H1 (cell line): ENCODE data around the gene MC4R. TPM values are rescaled to one million over a fixed set of nuclear protein-coding genes. Genes with fewer than 3 reads are reported as not detected.

Experiments used
- CTCF ChIA-PET: fragments of 300-600 bp; sonication (Branson Sonifier 250); formaldehyde crosslinking; loops from one replicate; lab custom pipeline; 2021; ENCODE audit not compliant: partially characterized antibody; lab: Charles Lee
- POLR2A ChIA-PET: fragments of 300-600 bp; sonication (Branson Sonifier 250); formaldehyde crosslinking; loops from one replicate; lab custom pipeline; 2021; ENCODE audit warnings: inconsistent platforms; ENCODE audit not compliant: partially characterized antibody; lab: Charles Lee
- DNase-seq, 2 experiments: peaks; one replicate each; pipeline versions ENCODE4 v3.0.0 to v3.0.0-alpha.2; 2010 to 2022; ENCODE audit warnings: low spot score in 2 of 2, low read depth in 1 of 2, mixed read lengths in 1 of 2
- FAIRE-seq: peaks from 2 replicates; lab custom pipeline; 2011; peaks lifted over from hg19 to GRCh38; lab: Jason Lieb, UNC
- H2AFZ ChIP-seq: 2 replicates; pipeline ENCODE4 v1.8.1; 2012; ENCODE audit warnings: low read length, inconsistent platforms
- H2AK5ac ChIP-seq: 2 replicates; pipeline ENCODE4 v1.6.1; 2013; ENCODE audit warnings: low read depth, low read length
- H2BK120ac ChIP-seq: replicated peaks from 2 replicates; pipeline ENCODE3; 2013; ENCODE audit warnings: low read depth, low read length, inconsistent platforms
- H2BK12ac ChIP-seq: 2 replicates; pipeline ENCODE4 v1.6.1; 2013; ENCODE audit warnings: low read depth, low read length
- H2BK15ac ChIP-seq: 2 replicates; pipeline ENCODE4 v1.6.1; 2013; ENCODE audit warnings: low read length
- H2BK20ac ChIP-seq: 2 replicates; pipeline ENCODE4 v1.6.1; 2013; ENCODE audit warnings: low read length
- H2BK5ac ChIP-seq: 2 replicates; pipeline ENCODE4 v1.6.1; 2013; ENCODE audit warnings: low read depth, low read length
- H3K14ac ChIP-seq: 2 replicates; pipeline ENCODE4 v1.6.1; 2013; ENCODE audit warnings: inconsistent platforms; ENCODE audit not compliant: insufficient read length
- H3K18ac ChIP-seq: 2 replicates; pipeline ENCODE4 v1.6.1; 2013; ENCODE audit warnings: low read length; ENCODE audit errors: extremely low read depth
- H3K23ac ChIP-seq: 2 replicates; pipeline ENCODE4 v1.6.1; 2013; ENCODE audit warnings: inconsistent platforms; ENCODE audit not compliant: insufficient read length
- H3K23me2 ChIP-seq: 2 replicates; pipeline ENCODE4 v1.6.1; 2013; ENCODE audit warnings: low read depth, low read length
- H3K27ac ChIP-seq: 2 replicates; pipeline ENCODE4 v1.6.1; 2011; ENCODE audit warnings: low read depth, low read length, inconsistent platforms
- H3K27me3 ChIP-seq, 4 experiments: replicated peaks in 1 of 4; 1 replicate in 1 of 4; 2 replicates in 3 of 4; pipeline versions ENCODE4 v1.6.1 to v1.8.1; 2011 to 2013; ENCODE audit warnings: low read length in 3 of 4, mild to moderate bottlenecking in 3 of 4, inconsistent platforms in 2 of 4, mixed read lengths in 2 of 4, moderate library complexity in 1 of 4; ENCODE audit not compliant: control insufficient read depth in 3 of 4, insufficient read depth in 3 of 4; ENCODE audit errors: extremely low read depth in 1 of 4
- H3K36me3 ChIP-seq, 4 experiments: 2 replicates each; pipeline versions ENCODE4 v1.6.1 to v1.8.1; 2011 to 2013; ENCODE audit warnings: mild to moderate bottlenecking in 4 of 4, low read length in 3 of 4, moderate library complexity in 2 of 4, control low read depth in 1 of 4, inconsistent platforms in 1 of 4; ENCODE audit not compliant: insufficient read depth in 4 of 4, control insufficient read depth in 2 of 4
- H3K4ac ChIP-seq: replicated peaks from 2 replicates; pipeline ENCODE3; 2013; ENCODE audit warnings: low read length, low read depth, mixed read lengths, inconsistent platforms; ENCODE audit not compliant: insufficient read length
- H3K4me1 ChIP-seq, 4 experiments: replicated peaks in 1 of 4; 1 replicate in 1 of 4; 2 replicates in 3 of 4; pipeline versions ENCODE4 v1.6.1 to v1.8.1; 2011 to 2013; ENCODE audit warnings: low read length in 3 of 4, inconsistent platforms in 2 of 4, mixed read lengths in 1 of 4; ENCODE audit not compliant: insufficient read depth in 4 of 4, control insufficient read depth in 3 of 4
- H3K4me2 ChIP-seq, 2 experiments: 2 replicates each; pipeline versions ENCODE4 v1.6.1 to v1.8.1; 2011 to 2013; ENCODE audit warnings: low read depth in 2 of 2, low read length in 2 of 2, control low read depth in 1 of 2, inconsistent platforms in 1 of 2, mild to moderate bottlenecking in 1 of 2; ENCODE audit not compliant: insufficient read depth in 1 of 2
- H3K4me3 ChIP-seq, 4 experiments: fragments of 200-600, 300-600 bp in 1 of 4; sonication (generic), shearing (Covaris generic), sonication (Bioruptor Twin) in 1 of 4; 2 replicates each; pipeline versions ENCODE4 v1.5.1 to v1.8.1; 2011 to 2016; ENCODE audit warnings: low read length in 4 of 4, low read depth in 3 of 4, control low read depth in 2 of 4, inconsistent platforms in 2 of 4, mild to moderate bottlenecking in 2 of 4, mixed read lengths in 1 of 4, moderate library complexity in 1 of 4; ENCODE audit not compliant: insufficient read depth in 2 of 4; ENCODE audit errors: extremely low read depth in 1 of 4
- H3K56ac ChIP-seq: replicated peaks from 2 replicates; pipeline ENCODE3; 2013; ENCODE audit warnings: low read depth, mild to moderate bottlenecking, mixed read lengths, low read length, inconsistent platforms; ENCODE audit not compliant: insufficient read length
- H3K79me1 ChIP-seq: 2 replicates; pipeline ENCODE4 v1.6.1; 2013; ENCODE audit warnings: low read depth, low read length, control low read depth
- H3K79me2 ChIP-seq, 2 experiments: 2 replicates each; pipeline versions ENCODE4 v1.6.1 to v1.8.1; 2012 to 2013; ENCODE audit warnings: low read length in 2 of 2, mild to moderate bottlenecking in 2 of 2, inconsistent platforms in 1 of 2; ENCODE audit not compliant: insufficient read depth in 2 of 2, control insufficient read depth in 1 of 2
- H3K9ac ChIP-seq, 4 experiments: replicated peaks in 1 of 4; 1 replicate in 1 of 4; 2 replicates in 3 of 4; pipeline versions ENCODE4 v1.6.1 to v1.8.1; 2011 to 2013; ENCODE audit warnings: low read depth in 3 of 4, low read length in 3 of 4, control low read depth in 2 of 4, mild to moderate bottlenecking in 2 of 4, moderate library complexity in 2 of 4, inconsistent platforms in 1 of 4; ENCODE audit errors: extremely low read depth in 1 of 4
- H3K9me3 ChIP-seq, 2 experiments: 2 replicates each; pipeline versions ENCODE4 v1.6.1 to v1.8.1; 2012 to 2013; ENCODE audit warnings: mild to moderate bottlenecking in 2 of 2, moderate library complexity in 2 of 2, control low read depth in 1 of 2, inconsistent platforms in 1 of 2, low read depth in 1 of 2, low read length in 1 of 2, mixed read lengths in 1 of 2; ENCODE audit not compliant: insufficient read depth in 2 of 2
- H4K20me1 ChIP-seq, 2 experiments: replicated peaks in 1 of 2; 2 replicates each; pipeline versions ENCODE3 to v1.8.1; 2011 to 2013; ENCODE audit warnings: inconsistent platforms in 2 of 2, low read length in 2 of 2, mild to moderate bottlenecking in 1 of 2; ENCODE audit not compliant: insufficient read depth in 2 of 2, control insufficient read depth in 1 of 2
- H4K5ac ChIP-seq: 2 replicates; pipeline ENCODE4 v1.6.1; 2013; ENCODE audit warnings: low read length, low read depth, mixed read lengths, inconsistent platforms; ENCODE audit not compliant: insufficient read length
- H4K8ac ChIP-seq: 2 replicates; pipeline ENCODE4 v1.8.0; 2013; ENCODE audit warnings: mild to moderate bottlenecking, moderate library complexity, low read length, inconsistent platforms; ENCODE audit not compliant: insufficient read depth; ENCODE audit errors: extremely low read depth
- H4K91ac ChIP-seq: replicated peaks from 2 replicates; pipeline ENCODE3; 2013; ENCODE audit warnings: low read length, mixed read lengths, inconsistent platforms; ENCODE audit not compliant: insufficient read length
- CEBPB ChIP-seq: IDR thresholded peaks from 2 replicates; pipeline ENCODE4 v1.6.1; 2012; ENCODE audit warnings: low read depth, low read length
- CREB1 ChIP-seq: IDR thresholded peaks from 2 replicates; pipeline ENCODE4 v1.6.1; 2012; ENCODE audit warnings: inconsistent platforms
- CTCF ChIP-seq, 3 experiments: IDR thresholded peaks; 1 replicate in 2 of 3; 2 replicates in 1 of 3; pipeline versions ENCODE4 v1.5.1 to v1.6.1; 2011; ENCODE audit warnings: low read length in 3 of 3, mild to moderate bottlenecking in 3 of 3, inconsistent platforms in 2 of 3, low read depth in 1 of 3, moderate library complexity in 1 of 3; ENCODE audit not compliant: insufficient read depth in 1 of 3; ENCODE audit errors: control extremely low read depth in 1 of 3
- HDAC6 ChIP-seq: IDR thresholded peaks from one replicate; pipeline ENCODE4 v1.7.1; 2012; ENCODE audit warnings: low read depth, mild to moderate bottlenecking, inconsistent platforms, low read length, moderate library complexity
- JUN ChIP-seq: IDR thresholded peaks from 2 replicates; pipeline ENCODE4 v1.6.1; 2011; ENCODE audit warnings: low read depth, mild to moderate bottlenecking, improper control_type of control experiment, low read length
- MAX ChIP-seq: IDR thresholded peaks from 2 replicates; pipeline ENCODE4 v1.6.1; 2012; ENCODE audit warnings: inconsistent platforms
- NANOG ChIP-seq: IDR thresholded peaks from 2 replicates; pipeline ENCODE4 v1.6.1; 2011; ENCODE audit warnings: low read length, low read depth, mild to moderate bottlenecking, inconsistent platforms; ENCODE audit not compliant: insufficient read depth, poor library complexity, severe bottlenecking
- RXRA ChIP-seq: IDR thresholded peaks from 2 replicates; pipeline ENCODE4 v1.6.1; 2011; ENCODE audit warnings: low read depth, mild to moderate bottlenecking, low read length, moderate library complexity; ENCODE audit not compliant: insufficient read depth
- SIX5 ChIP-seq: IDR thresholded peaks from 2 replicates; pipeline ENCODE4 v1.6.1; 2011; ENCODE audit warnings: mild to moderate bottlenecking, low read depth, low read length
- SP4 ChIP-seq: IDR thresholded peaks from 2 replicates; pipeline ENCODE4 v1.6.1; 2012; ENCODE audit warnings: low read length, inconsistent platforms
- SUZ12 ChIP-seq: fragments of 200-600 bp; sonication (generic); IDR thresholded peaks from 2 replicates; pipeline ENCODE4 v1.6.1; 2012; ENCODE audit warnings: mild to moderate bottlenecking, inconsistent platforms, low read length, moderate library complexity, mixed read lengths
- TAF7 ChIP-seq: optimal IDR thresholded peaks from 2 replicates; pipeline ENCODE3; 2011; ENCODE audit warnings: low read depth, mild to moderate bottlenecking, inconsistent platforms, low read length, moderate library complexity, borderline replicate concordance
- YY1 ChIP-seq: IDR thresholded peaks from 2 replicates; pipeline ENCODE4 v1.6.1; 2011; ENCODE audit warnings: low read depth, mild to moderate bottlenecking, low read length
- WGBS, 2 experiments: shearing (Covaris generic) in 1 of 2; methylation state at CpG; one replicate each; pipeline versions ENCODE4 v1.1.6 to v1.1.7; 2013 to 2015; ENCODE audit warnings: low lambda C conversion rate in 2 of 2, mixed read lengths in 2 of 2, inconsistent platforms in 1 of 2, low coverage in 1 of 2, missing lambda C conversion rate in 1 of 2; ENCODE audit not compliant: insufficient replicate concordance in 2 of 2, insufficient coverage in 1 of 2, insufficient read length in 1 of 2; ENCODE audit errors: extremely low coverage in 1 of 2, missing lambda C conversion rate in 1 of 2; 5-methylcytosine and 5-hydroxymethylcytosine counted together
- polyA plus RNA-seq, 7 experiments: library from polyadenylated mRNA; depleted of rRNA in 3 of 7; stranded (reverse) in 5 of 7; unstranded in 2 of 7; fragments of >200 nt in 5 of 7; fragments of 200-250 nt in 2 of 7; gene quantifications; 1 replicate in 5 of 7; 2 replicates in 1 of 7; 4 replicates in 1 of 7; pipeline versions ENCODE4 v1.2.1 to v1.2.3, GENCODE V29; 2011 to 2013; ENCODE audit warnings: missing spikeins in 2 of 7, mixed read lengths in 2 of 7
- total RNA-seq: library from RNA; stranded (reverse); fragmentation: NEBNext Ultra II Directional; extraction: Animal tissue kit (Norgen Biotek cat#: 25700); gene quantifications from 2 replicates; pipeline ENCODE4 v1.2.1, GENCODE V29; 2021

MC4R gene
- total and polyA plus RNA-seq, 2 of the 8 experiments (the other 6 are each of a cell fraction or from before 2014, with no cell fraction given), result 0.11 TPM; not detected in 1

GRCh38 chr18:60339018-60339417 is 33.6 kb downstream of the MC4R start:
- Histone ChIP-seq H3K79me1 (no peaks in the 10 kb centered on the region), H2BK5ac (no peak overlapping the region), H3K4ac (no peak overlapping the region), H3K4me2 (no peak overlapping the region), H3K9ac (no peak overlapping the region), H4K91ac (no peak overlapping the region), H2AK5ac (no peak overlapping the region), H3K23ac (no peak overlapping the region), H2BK20ac (no peak overlapping the region), H2BK15ac (no peak overlapping the region), H3K27me3 (no peaks in the 10 kb centered on the region), H3K36me3 (no peaks in the 10 kb centered on the region), H4K5ac (no peak overlapping the region), H3K9me3 (no peaks in the 10 kb centered on the region), H3K23me2 (no peaks in the 10 kb centered on the region), H3K18ac (no peak overlapping the region), H2BK120ac (no peak overlapping the region), H3K4me3 (no peak overlapping the region), H4K8ac (no peak overlapping the region), H2AFZ (no peak overlapping the region), H3K4me1 (peaks cover 0 to 5% (median 2%) of the 10 kb centered on the region in 4 experiments; a peak in 4 of 7 replicates), H3K56ac (no peak overlapping the region), H3K27ac (no peak overlapping the region), H3K14ac (no peak overlapping the region), H3K79me2 (no peaks in the 10 kb centered on the region), H4K20me1 (no peaks in the 10 kb centered on the region), H2BK12ac (no peak overlapping the region)
- 71% methylated on average over 1 of the region's 1 CpG; no CpG with 5 or more reads in 1 of the 2 experiments for WGBS, 2 experiments
- CTCF ChIA-PET, result no interaction called here
- FAIRE-seq (no peak), DNase-seq (no peak)
- POLR2A ChIA-PET, result no interaction called here
- TF ChIP-seq CEBPB (no peak), YY1 (no peak), SP4 (no peak), SIX5 (no peak), TAF7 (no peak), NANOG (no peak), JUN (no peak), RXRA (no peak), CREB1 (no peak), SUZ12 (no peak), CTCF (IDR thresholded peaks at IDR 0.05; ENCODE audit: control extremely low read depth in 1 of 3, insufficient read depth in 1 of 3, low read depth in 1 of 3, low read length in 3 of 3) (no peak), MAX (no peak), HDAC6 (no peak)
